Smooth muscle cell (in vitro differentiated cells): ENCODE results near the gene RSRC1. TPM values are rescaled to one million over a fixed set of nuclear protein-coding genes. Genes with fewer than 3 reads are reported as not detected.
"Not testable (repeated sequence)": the region's sequence is repeated elsewhere in the genome, so short reads cannot be mapped to it uniquely, and the experiment has no call there.

Experiments
- DNase-seq: peaks from one replicate; lab custom pipeline; 2025; ENCODE audit not compliant: unreplicated experiment; lab: John Stamatoyannopoulos, UW
- H2AFZ ChIP-seq: fragments of 200-600 bp; sonication (generic); 2 replicates; pipeline ENCODE4 v1.6.0; 2016; ENCODE audit warnings: antibody characterized with exemption, low read depth, mild to moderate bottlenecking
- H3F3A ChIP-seq: fragments of 200-600 bp; sonication (generic); 2 replicates; pipeline ENCODE4 v1.6.0; 2017; ENCODE audit warnings: antibody characterized with exemption, low read depth
- H3K27ac ChIP-seq: fragments of 200-600 bp; sonication (generic); 2 replicates; pipeline ENCODE4 v1.5.1; 2016; ENCODE audit warnings: low read depth, mild to moderate bottlenecking
- H3K27me3 ChIP-seq: fragments of 200-600 bp; sonication (generic); 2 replicates; pipeline ENCODE4 v1.6.1; 2016; ENCODE audit warnings: low read depth, mild to moderate bottlenecking
- H3K36me3 ChIP-seq: fragments of 200-600 bp; sonication (generic); 2 replicates; pipeline ENCODE4 v1.5.1; 2016; ENCODE audit warnings: low read depth
- H3K4me1 ChIP-seq: fragments of 200-600 bp; sonication (generic); 2 replicates; pipeline ENCODE4 v1.5.1; 2016; ENCODE audit warnings: low read depth
- H3K4me2 ChIP-seq: fragments of 200-600 bp; sonication (generic); 2 replicates; pipeline ENCODE4 v1.6.0; 2016; ENCODE audit warnings: mild to moderate bottlenecking
- H3K4me3 ChIP-seq: fragments of 200-600 bp; sonication (generic); 2 replicates; pipeline ENCODE4 v1.5.1; 2016; ENCODE audit warnings: mild to moderate bottlenecking
- H3K79me2 ChIP-seq: fragments of 200-600 bp; sonication (generic); 2 replicates; pipeline ENCODE4 v1.6.0; 2016; ENCODE audit warnings: low read depth, mild to moderate bottlenecking
- H3K9ac ChIP-seq: fragments of 200-600 bp; sonication (generic); 2 replicates; pipeline ENCODE4 v1.6.0; 2016; ENCODE audit warnings: low read depth
- H3K9me3 ChIP-seq: fragments of 200-600 bp; sonication (generic); replicated peaks from 2 replicates; pipeline ENCODE4 v1.5.1; 2016; ENCODE audit warnings: low read depth
- H4K20me1 ChIP-seq: fragments of 200-600 bp; sonication (generic); 2 replicates; pipeline ENCODE4 v1.6.0; 2016; ENCODE audit warnings: low read depth
- CTCF ChIP-seq: fragments of 200-600 bp; sonication (generic); IDR thresholded peaks from 2 replicates; pipeline ENCODE4 v1.5.1; 2017; ENCODE audit warnings: borderline replicate concordance, mild to moderate bottlenecking, antibody characterized with exemption; ENCODE audit not compliant: insufficient read depth, poor library complexity, severe bottlenecking
- WGBS: methylation state at CpG from one replicate; pipeline ENCODE4 v1.1.7; 2016; ENCODE audit warnings: low lambda C conversion rate; 5-methylcytosine and 5-hydroxymethylcytosine counted together
- polyA plus RNA-seq: library from polyadenylated mRNA; unstranded; fragments of >200 nt; fragmentation: Nextera tagmentation; extraction: Ambion mirVana; gene quantifications from 2 replicates; pipeline ENCODE4 v1.2.1, GENCODE V29; 2016
- total RNA-seq: library from RNA; depleted of rRNA; stranded (reverse); fragments of >200 nt; gene quantifications from 2 replicates; pipeline ENCODE4 v1.2.3, GENCODE V29; 2014

RSRC1 gene
- total and polyA plus RNA-seq, 2 experiments from 2014 or later = 18.5 to 43.9 TPM

- H3K79me2 ChIP-seq = no peaks in the 10 kb centered on the region
- no peak overlapping the region for H2AFZ ChIP-seq
- H3K36me3 ChIP-seq = no peaks in the 10 kb centered on the region
- no peaks in the 10 kb centered on the region for H3K4me1 ChIP-seq
- no peaks in the 10 kb centered on the region for H3K9me3 ChIP-seq
- no peak for DNase-seq
- no peak for TF ChIP-seq CTCF
- no peak overlapping the region for H3K27ac ChIP-seq
- H4K20me1 ChIP-seq = no peaks in the 10 kb centered on the region
- H3F3A ChIP-seq = no peaks in the 10 kb centered on the region
- H3K4me3 ChIP-seq = no peak overlapping the region
- no peaks in the 10 kb centered on the region for H3K27me3 ChIP-seq
- no peak overlapping the region for H3K4me2 ChIP-seq
- no peak overlapping the region for H3K9ac ChIP-seq
These were observed 202.8 kb downstream of the RSRC1 start for GRCh38 chr3:158312560-158313141.

DNA sequence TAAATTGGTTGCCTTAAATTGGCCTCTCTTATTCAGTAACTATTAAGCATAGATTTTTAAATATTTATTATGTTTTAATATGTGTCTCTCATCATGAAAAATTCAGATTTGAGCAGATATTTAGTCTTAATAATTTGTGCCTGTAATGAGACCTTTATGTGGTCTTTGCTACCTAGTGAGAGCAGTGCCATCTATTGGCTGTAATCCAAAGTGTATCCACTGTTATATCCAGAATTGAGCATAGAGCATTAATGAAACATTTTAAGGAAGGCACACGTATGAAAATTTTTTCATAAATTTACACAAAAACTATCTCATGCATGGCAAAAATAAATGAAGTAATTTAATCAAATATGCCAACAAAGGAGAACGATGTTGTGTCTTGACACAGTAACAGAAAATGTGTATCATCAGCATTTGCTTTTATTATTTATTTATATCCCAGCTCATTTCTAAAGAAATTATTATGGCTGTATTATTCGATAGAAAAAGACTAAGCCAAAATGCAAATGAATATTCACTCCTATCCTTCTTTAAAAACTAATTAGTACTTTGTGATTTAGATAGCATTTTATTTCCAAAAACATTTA is 203.5 kb downstream of the RSRC1 start:
- Histone ChIP-seq H3K9ac (no peak overlapping the region), H3F3A (no peaks in the 10 kb centered on the region), H3K4me1 (no peaks in the 10 kb centered on the region), H3K4me3 (no peak overlapping the region), H3K79me2 (no peaks in the 10 kb centered on the region), H2AFZ (no peak overlapping the region), H3K9me3 (no peaks in the 10 kb centered on the region), H3K36me3 (no peaks in the 10 kb centered on the region), H3K4me2 (no peak overlapping the region), H3K27ac (no peak overlapping the region), H3K27me3 (no peaks in the 10 kb centered on the region), H4K20me1 (no peaks in the 10 kb centered on the region)
- WGBS = 26% methylated on average over 3 of the region's 3 CpGs
- peak; percentile 71 for TF ChIP-seq CTCF
- DNase-seq = no peak

DNA sequence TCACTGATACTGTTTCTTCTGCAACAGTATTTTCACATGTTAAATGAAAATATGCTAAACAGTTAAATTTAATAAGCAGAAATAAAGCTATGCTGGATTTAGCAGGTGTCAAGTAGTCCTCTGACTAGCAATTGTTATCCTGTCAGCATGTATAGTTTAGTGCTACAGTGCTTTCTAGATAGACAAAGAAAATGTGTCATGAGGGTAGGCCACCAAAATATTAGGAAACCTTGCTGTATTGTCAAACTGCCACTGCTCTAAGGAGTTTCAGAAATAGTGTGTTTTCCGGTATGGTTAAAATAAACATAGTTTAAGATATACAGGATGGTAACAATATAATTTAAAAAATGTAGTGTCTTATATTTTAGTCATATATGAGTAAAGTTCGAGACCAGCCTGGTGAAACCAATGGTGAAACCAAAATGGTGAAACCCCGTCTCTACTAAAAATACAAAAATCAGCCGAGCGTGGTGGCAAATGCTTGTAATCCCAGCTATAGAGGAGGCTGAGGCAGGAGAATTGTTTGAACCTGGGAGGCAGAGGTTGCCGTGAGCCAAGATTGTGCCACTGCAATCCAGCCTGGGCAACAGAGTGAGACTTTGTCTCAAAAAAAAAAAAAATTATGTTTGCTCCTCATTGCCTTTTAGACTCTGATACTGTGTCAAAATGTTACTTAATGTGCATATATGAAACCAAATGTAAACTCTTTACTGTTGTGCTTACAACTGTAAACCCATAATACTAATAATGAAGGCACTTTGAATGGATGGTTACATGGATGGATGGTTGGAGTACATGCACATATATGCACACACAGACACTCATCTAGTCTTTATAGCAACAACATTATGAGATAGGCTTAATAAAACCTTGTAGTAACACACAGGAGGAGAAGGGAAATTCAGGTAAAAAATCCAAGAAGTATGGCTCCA is 204.8 kb downstream of the RSRC1 start:
- Histone ChIP-seq H3F3A (no peaks in the 10 kb centered on the region), H3K4me2 (no peak overlapping the region), H3K9ac (no peak overlapping the region), H3K27me3 (no peaks in the 10 kb centered on the region), H2AFZ (no peak overlapping the region), H3K27ac (no peak overlapping the region), H3K4me1 (no peaks in the 10 kb centered on the region), H3K79me2 (no peaks in the 10 kb centered on the region), H4K20me1 (no peaks in the 10 kb centered on the region), H3K9me3 (no peaks in the 10 kb centered on the region), H3K36me3 (no peaks in the 10 kb centered on the region), H3K4me3 (no peak overlapping the region)
- 98% methylated on average over 6 of the region's 6 CpGs for WGBS
- TF ChIP-seq CTCF = no peak
- no peak for DNase-seq

DNA sequence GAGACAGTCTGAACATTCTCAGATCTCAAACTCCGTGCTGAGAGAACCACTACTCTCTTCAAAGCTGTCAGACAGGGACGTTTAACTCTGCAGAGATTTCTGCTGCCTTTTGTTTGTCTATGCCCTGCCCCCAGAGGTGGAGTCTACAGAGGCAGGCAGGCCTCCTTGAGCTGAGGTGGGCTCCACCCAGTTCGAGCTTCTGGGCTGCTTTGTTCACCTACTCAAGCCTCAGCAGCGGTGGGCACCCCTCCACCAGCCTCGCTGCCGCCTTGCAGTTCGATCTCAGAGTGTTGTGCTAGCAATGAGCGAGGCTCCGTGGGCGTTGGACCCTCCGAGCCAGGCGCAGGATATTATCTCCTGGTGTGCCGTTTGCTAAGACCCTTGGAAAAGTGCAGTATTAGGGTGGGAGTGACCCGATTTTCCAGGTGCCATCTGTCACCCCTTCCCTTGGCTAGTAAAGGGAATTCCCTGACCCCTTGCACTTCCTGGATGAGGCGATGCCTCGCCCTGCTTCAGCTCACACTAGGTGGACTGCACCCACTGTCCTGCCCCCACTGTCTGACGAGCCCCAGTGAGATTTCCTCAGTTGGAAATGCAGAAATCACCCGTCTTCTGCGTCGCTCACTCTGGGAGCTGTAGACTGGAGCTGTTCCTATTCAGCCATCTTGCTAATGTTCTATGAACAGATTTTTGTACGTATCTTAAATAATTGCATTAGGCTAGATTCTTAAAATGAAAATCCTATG is 220.0 kb downstream of the RSRC1 start:
- H3K9me3 ChIP-seq, H2AFZ ChIP-seq, H3K27me3 ChIP-seq, H3F3A ChIP-seq, H4K20me1 ChIP-seq, H3K4me1 ChIP-seq, H3K36me3 ChIP-seq, H3K9ac ChIP-seq, H3K27ac ChIP-seq, H3K79me2 ChIP-seq, DNase-seq: not testable (repeated sequence)
- peak overlapping the region; percentile 39 for H3K4me3 ChIP-seq
- 48% methylated on average over 21 of the region's 21 CpGs for WGBS
- H3K4me2 ChIP-seq = peak overlapping the region; percentile 77
